Tracheal epithelial cell (primary cell): ENCODE data around the gene ADGRL4. TPM values are rescaled to one million over a fixed set of nuclear protein-coding genes. Genes with fewer than 3 reads are reported as not detected.

Experiments
- total RNA-seq: library from RNA; depleted of rRNA; stranded (reverse); fragments of >200 nt; gene quantifications from 2 replicates; pipeline ENCODE4 v1.2.1, GENCODE V29; 2014

The ADGRL4 gene
- under 0.01 and 0.96 TPM in 2 replicates for total RNA-seq

GRCh38 chr1:79006564-79006963 is at the start of gene ADGRL4:
Gene ADGRL4 (minus strand): TSS chr1:79006730. CDS start chr1:79006654, 76 bp downstream.

